ENCODE measurements around the gene UMAD1.

Gene UMAD1

DNA sequence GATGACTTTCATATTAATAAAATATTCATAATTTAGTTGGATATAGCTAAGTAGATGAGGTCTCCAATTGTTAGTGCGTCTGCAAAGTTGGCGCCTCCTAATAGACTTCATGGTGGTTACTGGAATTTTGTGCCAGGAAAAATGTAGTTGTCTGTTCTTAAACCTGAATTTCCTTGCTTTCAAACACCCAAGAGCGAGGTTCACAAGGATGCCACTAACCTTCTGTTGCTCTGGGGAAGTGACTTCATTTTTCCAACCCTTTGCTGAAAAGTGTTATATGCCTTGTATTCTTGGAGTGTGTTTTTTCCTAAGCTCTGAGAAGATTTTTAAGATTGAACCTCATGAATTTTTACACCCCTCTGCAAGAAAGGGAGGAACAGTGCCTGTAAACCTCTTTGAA, 229.1 kb downstream of the UMAD1 start:
- Histone ChIP-seq H3K9me2 (replicated peaks; ENCODE audit: insufficient read depth, low read length) (no peaks in the 10 kb centered on the region), H3F3A (ENCODE audit: insufficient read depth, low read length) (no peaks in the 10 kb centered on the region), H3K36me3 (replicated peaks; ENCODE audit: insufficient read depth, low read length) (no peaks in the 10 kb centered on the region), H3K9me3 (replicated peaks; ENCODE audit: insufficient read depth, low read length) (no peaks in the 10 kb centered on the region), H3K9ac (ENCODE audit: low read length) (no peak overlapping the region), H3K4me1 (ENCODE audit: low read length) (no peaks in the 10 kb centered on the region), H3K4me2 (ENCODE audit: low read depth, low read length) (no peak overlapping the region), H3K27ac (ENCODE audit: low read length) (no peak overlapping the region), H4K20me1 (ENCODE audit: insufficient read depth, low read length) (no peaks in the 10 kb centered on the region), H2AFZ (ENCODE audit: low read length) (no peak overlapping the region), H3K79me2 (ENCODE audit: low read length) (no peaks in the 10 kb centered on the region), H3K4me3 (ENCODE audit: low read length) (no peak overlapping the region), H3K27me3 (replicated peaks; ENCODE audit: insufficient read depth, low read length) (no peaks in the 10 kb centered on the region)
- no peak for DNase-seq
- TF ChIP-seq, protein P1, sequence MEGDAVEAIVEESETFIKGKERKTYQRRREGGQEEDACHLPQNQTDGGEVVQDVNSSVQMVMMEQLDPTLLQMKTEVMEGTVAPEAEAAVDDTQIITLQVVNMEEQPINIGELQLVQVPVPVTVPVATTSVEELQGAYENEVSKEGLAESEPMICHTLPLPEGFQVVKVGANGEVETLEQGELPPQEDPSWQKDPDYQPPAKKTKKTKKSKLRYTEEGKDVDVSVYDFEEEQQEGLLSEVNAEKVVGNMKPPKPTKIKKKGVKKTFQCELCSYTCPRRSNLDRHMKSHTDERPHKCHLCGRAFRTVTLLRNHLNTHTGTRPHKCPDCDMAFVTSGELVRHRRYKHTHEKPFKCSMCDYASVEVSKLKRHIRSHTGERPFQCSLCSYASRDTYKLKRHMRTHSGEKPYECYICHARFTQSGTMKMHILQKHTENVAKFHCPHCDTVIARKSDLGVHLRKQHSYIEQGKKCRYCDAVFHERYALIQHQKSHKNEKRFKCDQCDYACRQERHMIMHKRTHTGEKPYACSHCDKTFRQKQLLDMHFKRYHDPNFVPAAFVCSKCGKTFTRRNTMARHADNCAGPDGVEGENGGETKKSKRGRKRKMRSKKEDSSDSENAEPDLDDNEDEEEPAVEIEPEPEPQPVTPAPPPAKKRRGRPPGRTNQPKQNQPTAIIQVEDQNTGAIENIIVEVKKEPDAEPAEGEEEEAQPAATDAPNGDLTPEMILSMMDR (IDR thresholded peaks at IDR 0.05; ENCODE audit: low read length) = no peak
- TF ChIP-seq EZH2 (optimal IDR thresholded peaks at IDR 0.05; ENCODE audit: low read depth, low read length) (no peak), EZH2phosphoT487 (IDR thresholded peaks at IDR 0.05; ENCODE audit: low read length) (no peak)

DNA sequence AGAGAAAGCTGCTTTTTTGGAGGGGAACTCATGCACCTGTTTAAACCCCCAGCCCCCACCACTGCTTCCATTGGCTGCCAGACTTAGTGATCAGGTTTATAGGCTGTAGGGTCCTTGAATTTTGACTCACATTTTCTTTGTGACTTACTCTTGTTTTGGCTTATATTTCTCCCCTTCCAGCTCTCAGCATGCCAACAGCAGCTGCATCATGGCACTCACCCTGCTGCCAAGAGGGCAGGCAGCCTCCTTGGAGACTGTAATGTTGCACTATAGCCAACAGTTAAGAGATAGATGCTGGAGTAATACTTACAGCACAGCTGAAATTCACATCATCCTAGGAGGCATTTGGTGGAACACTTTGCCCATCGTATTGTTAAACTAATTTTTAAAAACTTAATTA, 230.0 kb downstream of the UMAD1 start:
- Histone ChIP-seq H3K4me2 (ENCODE audit: low read depth, low read length) (no peak overlapping the region), H3K9me3 (replicated peaks; ENCODE audit: insufficient read depth, low read length) (no peaks in the 10 kb centered on the region), H2AFZ (ENCODE audit: low read length) (no peak overlapping the region), H3K36me3 (replicated peaks; ENCODE audit: insufficient read depth, low read length) (no peaks in the 10 kb centered on the region), H3K9ac (ENCODE audit: low read length) (no peak overlapping the region), H3K9me2 (replicated peaks; ENCODE audit: insufficient read depth, low read length) (no peaks in the 10 kb centered on the region), H3K27ac (ENCODE audit: low read length) (no peak overlapping the region), H3K4me3 (ENCODE audit: low read length) (no peak overlapping the region), H3K27me3 (replicated peaks; ENCODE audit: insufficient read depth, low read length) (no peaks in the 10 kb centered on the region), H3K79me2 (ENCODE audit: low read length) (no peaks in the 10 kb centered on the region), H3F3A (ENCODE audit: insufficient read depth, low read length) (no peaks in the 10 kb centered on the region), H4K20me1 (ENCODE audit: insufficient read depth, low read length) (no peaks in the 10 kb centered on the region), H3K4me1 (ENCODE audit: low read length) (no peaks in the 10 kb centered on the region)
- no peak for DNase-seq
- TF ChIP-seq EZH2phosphoT487 (IDR thresholded peaks at IDR 0.05; ENCODE audit: low read length) (no peak), EZH2 (optimal IDR thresholded peaks at IDR 0.05; ENCODE audit: low read depth, low read length) (no peak)
- TF ChIP-seq, protein P1 (IDR thresholded peaks at IDR 0.05; ENCODE audit: low read length) = no peak

DNA sequence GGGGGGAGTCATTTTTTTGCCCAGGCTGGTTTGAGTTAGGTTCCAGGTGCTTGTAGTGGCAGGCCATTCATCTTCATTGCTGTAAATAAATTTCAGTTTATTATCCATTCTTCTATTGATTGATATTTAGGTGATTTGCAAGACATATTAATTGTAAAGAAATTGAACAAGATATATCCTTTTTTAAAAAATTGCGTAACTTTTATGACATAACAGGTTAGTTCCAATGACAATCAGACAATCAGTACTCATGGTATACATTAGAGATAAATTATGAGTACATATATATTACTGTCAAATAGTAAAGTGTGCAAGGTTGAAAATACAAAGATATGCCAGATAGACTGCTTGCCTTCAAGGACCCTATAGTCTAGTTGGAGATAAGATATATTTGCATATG, 235.9 kb downstream of the UMAD1 start:
- no peaks in the 10 kb centered on the region for H3K36me3 ChIP-seq (replicated peaks; ENCODE audit: insufficient read depth, low read length)
- H3K27me3 ChIP-seq (replicated peaks; ENCODE audit: insufficient read depth, low read length) = no peaks in the 10 kb centered on the region
- no peak overlapping the region for H3K27ac ChIP-seq (ENCODE audit: low read length)
- H2AFZ ChIP-seq (ENCODE audit: low read length) = no peak overlapping the region
- no peaks in the 10 kb centered on the region for H3K79me2 ChIP-seq (ENCODE audit: low read length)
- no peaks in the 10 kb centered on the region for H3K9me3 ChIP-seq (replicated peaks; ENCODE audit: insufficient read depth, low read length)
- no peaks in the 10 kb centered on the region for H3K9me2 ChIP-seq (replicated peaks; ENCODE audit: insufficient read depth, low read length)
- no peak overlapping the region for H3K9ac ChIP-seq (ENCODE audit: low read length)
- TF ChIP-seq, protein P1 (IDR thresholded peaks at IDR 0.05; ENCODE audit: low read length) = no peak
- TF ChIP-seq EZH2phosphoT487 (IDR thresholded peaks at IDR 0.05; ENCODE audit: low read length) (no peak), EZH2 (optimal IDR thresholded peaks at IDR 0.05; ENCODE audit: low read depth, low read length) (no peak)
- H3K4me2 ChIP-seq (ENCODE audit: low read depth, low read length) = no peak overlapping the region
- H4K20me1 ChIP-seq (ENCODE audit: insufficient read depth, low read length) = no peaks in the 10 kb centered on the region
- no peak overlapping the region for H3K4me3 ChIP-seq (ENCODE audit: low read length)
- no peak for DNase-seq
- no peaks in the 10 kb centered on the region for H3K4me1 ChIP-seq (ENCODE audit: low read length)
- H3F3A ChIP-seq (ENCODE audit: insufficient read depth, low read length) = no peaks in the 10 kb centered on the region

Data from MM.1S (cell line).